CD4-positive, alpha-beta T cell (primary cell): ENCODE data around the gene CALN1. TPM values are rescaled to one million over a fixed set of nuclear protein-coding genes. Genes with fewer than 3 reads are reported as not detected.
"Not testable (repeated sequence)": the region's sequence is repeated elsewhere in the genome, so short reads cannot be mapped to it uniquely, and the experiment has no call there.

Source experiments
- ATAC-seq: fragments of 200-7000 bp; cut with Tn5 transposase; one replicate; pipeline ENCODE4 v1.10.0; 2022; ENCODE audit warnings: mild to moderate bottlenecking; ENCODE audit not compliant: poor library complexity
- CTCF ChIA-PET: fragments of 350-600 bp; sonication (Branson Sonifier 250); formaldehyde crosslinking; loops from one replicate; lab custom pipeline; 2021; ENCODE audit warnings: antibody characterized with exemption, inconsistent platforms; lab: Charles Lee
- POLR2A ChIA-PET: fragments of 350-600 bp; sonication (Branson Sonifier 250); formaldehyde crosslinking; loops from one replicate; lab custom pipeline; 2021; ENCODE audit warnings: antibody characterized with exemption, inconsistent platforms; lab: Charles Lee
- DNase-seq, 14 experiments: peaks; one replicate each; pipeline ENCODE4 v3.0.0-alpha.2; 2013 to 2020; ENCODE audit warnings: mixed read lengths in 2 of 14
- H3K27ac ChIP-seq, 2 donors: one replicate each; pipeline versions ENCODE4 v1.5.1 to v1.7.0; 2013; ENCODE audit warnings: low read length in 2 of 2, low read depth in 1 of 2, mild to moderate bottlenecking in 1 of 2
- H3K27me3 ChIP-seq, 2 experiments: 1 replicate in 1 of 2; 2 replicates in 1 of 2; pipeline versions ENCODE4 v1.6.1 to v1.7.0; 2013; ENCODE audit warnings: low read length in 2 of 2, control low read depth in 1 of 2, mild to moderate bottlenecking in 1 of 2, moderate library complexity in 1 of 2; ENCODE audit not compliant: insufficient read depth in 2 of 2, control insufficient read depth in 1 of 2
- H3K36me3 ChIP-seq: one replicate; pipeline ENCODE4 v1.6.1; 2013; ENCODE audit warnings: low read length, control low read depth; ENCODE audit not compliant: insufficient read depth
- H3K4me1 ChIP-seq: one replicate; pipeline ENCODE4 v1.6.1; 2013; ENCODE audit warnings: low read length, control low read depth; ENCODE audit not compliant: insufficient read depth
- H3K4me3 ChIP-seq: one replicate; pipeline ENCODE4 v1.5.1; 2013; ENCODE audit warnings: mild to moderate bottlenecking, low read length, moderate library complexity
- H3K9me3 ChIP-seq, 2 experiments: 1 replicate in 1 of 2; 2 replicates in 1 of 2; pipeline versions ENCODE4 v1.6.1 to v1.7.0; 2013; ENCODE audit warnings: low read length in 2 of 2, mild to moderate bottlenecking in 2 of 2, control low read depth in 1 of 2, moderate library complexity in 1 of 2; ENCODE audit not compliant: control insufficient read depth in 1 of 2, insufficient read depth in 1 of 2
- H3K27ac Mint-ChIP-seq: one replicate; pipeline ENCODE4 v1.8.0; 2020; ENCODE audit warnings: mixed read lengths
- H3K27me3 Mint-ChIP-seq: one replicate; pipeline ENCODE4 v1.8.0; 2021; ENCODE audit warnings: mixed read lengths
- H3K36me3 Mint-ChIP-seq: one replicate; pipeline ENCODE4 v1.8.0; 2021; ENCODE audit warnings: low read depth, mixed read lengths
- H3K4me1 Mint-ChIP-seq: one replicate; pipeline ENCODE4 v1.8.0; 2021; ENCODE audit warnings: low read depth, mixed read lengths
- H3K4me3 Mint-ChIP-seq: one replicate; pipeline ENCODE4 v1.8.0; 2020; ENCODE audit warnings: mild to moderate bottlenecking, mixed read lengths
- H3K9me3 Mint-ChIP-seq: one replicate; pipeline ENCODE4 v1.8.0; 2020; ENCODE audit warnings: mixed read lengths
- CTCF ChIP-seq: fragments of 200-600 bp; IDR thresholded peaks from one replicate; pipeline ENCODE4 v1.8.0; 2022; ENCODE audit warnings: antibody characterized with exemption, mild to moderate bottlenecking
- intact Hi-C, 2 experiments: fragments of 100-400 bp; cut with DNase I in 1 of 2; cut with micrococcal nuclease in 1 of 2; formaldehyde crosslinking; loops; one replicate each; pipeline versions ENCODE4 v1.15.1 to v1.9.0; 2023 to 2025; cut with DNase I, micrococcal nuclease
- total RNA-seq, 174 experiments: library from RNA in 2 of 174; stranded (reverse) in 2 of 174; gene quantifications; one replicate each; pipeline ENCODE4 v1.2.3 and lab custom pipeline; 2021 to 2026

CALN1 gene
- total RNA-seq, 2 experiments from 2014 or later: 0.06 TPM; not detected in 1

GRCh38 chr7:72213081-72213480 lies 199.1 kb downstream of the CALN1 start:
- TF ChIP-seq CTCF: no peak
- Mint-ChIP-seq H3K4me1 (no peaks in the 10 kb centered on the region), H3K36me3 (no peaks in the 10 kb centered on the region), H3K27ac (no peak overlapping the region), H3K4me3 (no peak overlapping the region), H3K27me3 (no peaks in the 10 kb centered on the region), H3K9me3 (peaks cover 7% of the 10 kb centered on the region)
- Histone ChIP-seq H3K4me1 (no peaks in the 10 kb centered on the region), H3K27me3 (no peaks in the 10 kb centered on the region), H3K4me3 (no peak overlapping the region), H3K27ac (no peak overlapping the region), H3K9me3 (peaks cover 0 to 28% of the 10 kb centered on the region in 2 experiments), H3K36me3 (no peaks in the 10 kb centered on the region)
- DNase-seq: no peak
- no peak for ATAC-seq
- CTCF ChIA-PET: no interaction called here
- POLR2A ChIA-PET: no interaction called here
- intact Hi-C loops: no loop called here

- Mint-ChIP-seq H3K27ac (no peak overlapping the region), H3K27me3 (no peaks in the 10 kb centered on the region), H3K4me1 (no peaks in the 10 kb centered on the region), H3K9me3 (peaks cover 7% of the 10 kb centered on the region), H3K36me3 (no peaks in the 10 kb centered on the region), H3K4me3 (no peak overlapping the region)
- no peaks in the 10 kb centered on the region for H3K4me1 ChIP-seq
- TF ChIP-seq CTCF: no peak
- CTCF ChIA-PET: no interaction called here
- H3K36me3 ChIP-seq: no peaks in the 10 kb centered on the region
- no peaks in the 10 kb centered on the region for H3K27me3 ChIP-seq
- no peak overlapping the region for H3K27ac ChIP-seq
- no peak for ATAC-seq
- H3K9me3 ChIP-seq: peaks cover 0 to 34% of the 10 kb centered on the region in 2 experiments
- DNase-seq: no peak
- H3K4me3 ChIP-seq: no peak overlapping the region
- POLR2A ChIA-PET: no interaction called here
- intact Hi-C loops: no loop called here
Observed at GRCh38 chr7:72211175-72211574, 201.0 kb downstream of the CALN1 start.

- intact Hi-C loops, CTCF ChIA-PET, H3K27me3 ChIP-seq, H3K36me3 ChIP-seq, H3K27ac ChIP-seq, H3K27ac Mint-ChIP-seq, DNase-seq, H3K4me1 ChIP-seq, H3K4me3 ChIP-seq, POLR2A ChIA-PET, H3K36me3 Mint-ChIP-seq, H3K27me3 Mint-ChIP-seq, H3K4me3 Mint-ChIP-seq, H3K9me3 Mint-ChIP-seq, H3K4me1 Mint-ChIP-seq, ATAC-seq: not testable (repeated sequence)
- peaks cover 0 to 17% of the 10 kb centered on the region in 2 experiments for H3K9me3 ChIP-seq
Observed at GRCh38 chr7:72209006-72209405, 203.1 kb downstream of the CALN1 start.

- H3K4me3 ChIP-seq: no peak overlapping the region
- DNase-seq: no peak
- intact Hi-C loops: no loop called here
- Mint-ChIP-seq H3K9me3 (peaks cover 2% of the 10 kb centered on the region), H3K4me1 (no peaks in the 10 kb centered on the region), H3K27me3 (no peaks in the 10 kb centered on the region), H3K27ac (no peak overlapping the region), H3K36me3 (no peaks in the 10 kb centered on the region), H3K4me3 (no peak overlapping the region)
- H3K9me3 ChIP-seq: peaks cover 0 to 14% of the 10 kb centered on the region in 2 experiments
- POLR2A ChIA-PET: no interaction called here
- ATAC-seq: no peak
- no peak for TF ChIP-seq CTCF
- no peaks in the 10 kb centered on the region for H3K4me1 ChIP-seq
- no peak overlapping the region for H3K27ac ChIP-seq
- CTCF ChIA-PET: no interaction called here
- no peaks in the 10 kb centered on the region for H3K27me3 ChIP-seq
- H3K36me3 ChIP-seq: no peaks in the 10 kb centered on the region
Observed at GRCh38 chr7:72196176-72196575, 216.0 kb downstream of the CALN1 start.
